Measurements from ENCODE around the gene TMEM248.
"Not testable (repeated sequence)": the region's sequence is repeated elsewhere in the genome, so short reads cannot be mapped to it uniquely, and the experiment has no call there.

The TMEM248 gene, protein sequence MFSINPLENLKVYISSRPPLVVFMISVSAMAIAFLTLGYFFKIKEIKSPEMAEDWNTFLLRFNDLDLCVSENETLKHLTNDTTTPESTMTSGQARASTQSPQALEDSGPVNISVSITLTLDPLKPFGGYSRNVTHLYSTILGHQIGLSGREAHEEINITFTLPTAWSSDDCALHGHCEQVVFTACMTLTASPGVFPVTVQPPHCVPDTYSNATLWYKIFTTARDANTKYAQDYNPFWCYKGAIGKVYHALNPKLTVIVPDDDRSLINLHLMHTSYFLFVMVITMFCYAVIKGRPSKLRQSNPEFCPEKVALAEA

DNA sequence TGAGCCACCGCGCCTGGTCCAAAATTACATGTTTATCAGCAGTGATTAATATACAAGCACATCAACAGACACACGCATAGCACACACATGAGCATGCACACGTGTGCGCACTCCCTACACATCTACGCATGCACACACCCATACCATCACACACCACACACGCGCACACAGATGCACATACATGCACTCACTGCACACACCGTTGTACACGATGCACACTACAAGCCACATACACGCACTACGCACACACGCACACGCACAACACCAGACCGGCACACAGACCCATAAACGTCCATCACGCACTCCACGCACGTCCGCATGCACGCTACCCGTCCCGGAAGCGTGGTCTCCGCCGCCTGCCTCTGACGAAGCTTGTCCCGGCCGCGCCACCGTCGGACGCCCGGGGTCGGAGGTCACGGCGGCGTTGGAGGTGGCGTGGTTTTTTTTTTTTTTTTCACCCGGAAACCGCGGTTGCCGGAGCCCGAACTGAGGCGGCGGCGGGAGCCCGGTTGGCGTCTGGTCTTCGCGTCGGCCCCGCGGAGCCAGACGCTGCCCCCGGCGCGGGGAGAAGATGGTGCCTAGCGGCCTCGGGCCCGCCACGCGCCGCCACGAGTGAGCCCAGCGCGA is at the start of gene TMEM248:
TSS of gene TMEM248 (plus strand) at position 457 of the 627 bp plus-strand sequence. CDS start 20,641 bp downstream, outside the sequence.
- peak; percentile 81 for DNase-seq (ENCODE audit: low read depth)

DNA sequence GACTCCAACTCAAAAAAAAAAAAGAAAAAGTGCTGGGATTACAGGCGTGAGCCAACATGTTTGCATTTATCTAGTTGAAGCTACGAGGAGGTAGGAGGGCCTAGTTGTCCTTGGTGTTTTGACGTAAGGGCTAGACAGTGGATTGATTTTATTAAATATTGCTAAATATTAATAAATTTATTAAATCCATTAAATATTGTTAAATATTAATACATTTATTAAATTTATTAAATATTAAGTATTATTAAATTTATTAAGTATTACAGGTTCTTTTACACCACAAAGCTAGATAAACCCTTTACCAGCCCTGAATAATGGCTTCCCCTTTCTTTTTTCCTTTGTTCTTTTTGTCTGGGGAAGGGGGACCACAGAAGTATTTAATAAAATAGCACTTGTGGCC is 47.5 kb upstream of the TMEM248 start:
- no peak for DNase-seq (ENCODE audit: low read depth)

DNA sequence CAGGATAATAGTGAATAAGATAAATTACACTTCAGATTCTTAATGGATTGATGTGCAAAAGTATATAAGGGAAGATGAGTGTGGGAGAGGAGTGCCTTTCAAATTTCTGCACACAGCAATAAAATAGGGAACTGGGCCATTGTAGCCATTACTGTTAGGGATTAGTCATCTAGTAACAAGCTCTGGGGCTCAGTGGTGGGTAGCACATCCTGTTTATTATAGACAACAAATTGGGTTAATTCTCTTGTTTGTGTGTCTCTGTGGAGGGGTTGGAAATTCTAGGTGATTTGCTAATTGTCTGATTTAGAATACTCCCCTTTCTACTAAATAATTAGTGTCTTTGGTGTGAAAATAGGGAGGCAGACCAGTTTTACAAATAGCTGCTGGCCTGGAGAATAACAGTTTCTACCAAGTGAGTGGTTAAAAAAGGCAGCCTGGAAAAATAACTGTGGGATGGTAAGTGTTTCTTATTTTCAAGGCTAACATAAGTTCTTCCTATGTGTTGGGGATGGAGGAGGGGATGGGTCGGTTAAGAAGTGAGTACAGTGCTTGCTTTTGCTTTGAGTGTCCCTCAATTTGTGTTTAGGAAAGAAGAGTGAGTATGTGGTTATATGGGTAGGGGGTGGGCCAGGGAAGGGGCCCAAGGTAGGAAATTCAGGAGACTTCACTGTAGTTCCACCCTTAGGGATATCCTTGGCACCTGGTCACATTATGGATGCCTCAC is 43.3 kb upstream of the TMEM248 start:
- no peak for DNase-seq (ENCODE audit: low read depth)

DNA sequence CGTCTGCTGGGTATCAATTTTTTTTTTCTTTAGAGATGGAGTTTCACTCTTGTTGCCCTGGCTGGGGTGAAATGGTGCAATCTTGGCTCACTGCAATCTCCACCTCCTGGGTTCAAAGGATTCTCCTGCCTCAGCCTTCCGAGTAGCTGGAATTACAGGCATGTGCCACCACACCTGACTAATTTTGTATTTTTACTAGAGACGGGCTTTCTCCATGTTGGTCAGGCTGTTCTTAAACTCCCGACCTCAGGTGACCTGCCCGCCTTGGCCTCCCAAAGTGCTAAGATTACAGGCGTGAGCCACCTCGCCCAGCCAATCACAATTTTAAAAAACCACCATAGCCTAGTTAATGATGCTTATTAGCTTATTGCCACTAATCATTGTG is 42.7 kb upstream of the TMEM248 start:
- not testable (repeated sequence) for DNase-seq (ENCODE audit: low read depth)

DNA sequence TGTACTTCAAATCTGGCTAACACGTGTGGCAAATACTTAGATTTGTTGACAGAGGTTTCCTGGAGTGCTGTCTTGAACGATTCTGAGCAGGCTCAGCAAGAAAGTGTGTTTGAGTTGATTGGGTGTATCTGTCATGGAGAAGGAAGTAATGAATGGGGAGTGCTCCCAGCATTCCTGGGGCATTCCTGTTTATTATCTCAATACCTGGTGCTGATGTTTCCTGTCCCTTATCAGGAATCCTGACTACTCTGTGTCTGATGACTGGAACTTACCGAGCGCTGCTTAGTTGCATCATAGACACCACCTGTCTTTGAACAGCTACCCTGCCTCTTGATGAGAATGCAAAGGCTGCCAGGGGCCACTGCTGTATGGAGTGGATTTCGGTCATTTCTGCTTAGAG is 41.0 kb upstream of the TMEM248 start:
- no peak for DNase-seq (ENCODE audit: low read depth)

DNA sequence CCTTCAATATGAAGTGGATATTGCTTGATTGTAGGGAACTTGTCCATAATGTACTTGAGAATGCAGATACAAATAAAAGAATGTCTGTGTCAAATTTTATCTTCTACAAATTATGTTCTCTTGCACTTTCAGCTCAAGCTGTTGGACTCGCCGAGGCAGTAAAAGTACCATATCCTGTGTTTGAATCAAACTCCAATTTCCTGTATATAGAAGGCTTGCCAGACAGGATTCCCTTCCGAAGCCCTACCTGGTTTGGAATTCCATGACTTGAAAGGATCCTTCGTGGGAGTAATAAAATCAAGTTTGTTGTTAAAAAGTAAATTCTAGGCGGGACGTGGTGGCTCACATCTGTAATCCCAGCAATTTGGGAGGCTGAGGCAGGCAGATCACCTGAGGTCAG is 40.4 kb upstream of the TMEM248 start:
- DNase-seq (ENCODE audit: low read depth): not testable (repeated sequence)

DNA sequence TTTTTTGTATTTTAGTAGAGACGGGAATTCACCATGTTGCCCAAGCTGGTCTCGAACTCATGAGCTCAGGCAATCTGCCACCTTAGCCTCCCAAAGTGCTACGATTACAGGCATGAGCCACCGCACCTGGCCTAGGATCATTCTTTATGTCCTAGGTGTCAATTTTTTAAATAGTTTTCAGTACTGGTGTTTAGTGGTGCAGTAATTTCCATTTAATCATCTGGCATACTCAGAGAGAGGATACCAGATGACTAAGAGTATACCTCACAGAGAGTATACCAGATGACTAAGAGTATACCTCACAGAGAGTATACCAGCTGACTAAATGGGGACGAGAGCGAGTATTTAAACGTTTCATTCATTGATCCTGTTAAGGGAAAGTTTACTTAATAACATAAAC is 37.3 kb upstream of the TMEM248 start:
- DNase-seq (ENCODE audit: low read depth): no peak

DNA sequence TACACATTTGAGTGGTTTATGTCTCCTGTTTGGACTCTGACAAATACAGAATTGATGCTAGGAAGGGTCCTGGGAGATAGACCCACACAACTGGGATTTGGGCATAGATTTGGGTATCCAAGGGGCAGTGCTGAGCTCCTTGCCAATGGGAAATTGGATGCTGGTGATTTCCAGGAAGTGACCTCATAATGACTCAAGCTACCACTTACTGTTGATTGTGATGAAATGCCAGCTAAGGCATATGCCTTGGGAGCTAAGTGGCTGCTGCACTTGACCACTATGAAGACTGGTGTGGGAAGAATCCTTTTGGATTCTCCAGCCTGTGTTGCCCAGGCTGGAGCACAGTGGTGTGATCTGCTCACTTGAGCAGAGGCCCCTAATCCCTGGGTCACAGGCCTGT is 36.5 kb upstream of the TMEM248 start:
- DNase-seq (ENCODE audit: low read depth): not testable (repeated sequence)

DNA sequence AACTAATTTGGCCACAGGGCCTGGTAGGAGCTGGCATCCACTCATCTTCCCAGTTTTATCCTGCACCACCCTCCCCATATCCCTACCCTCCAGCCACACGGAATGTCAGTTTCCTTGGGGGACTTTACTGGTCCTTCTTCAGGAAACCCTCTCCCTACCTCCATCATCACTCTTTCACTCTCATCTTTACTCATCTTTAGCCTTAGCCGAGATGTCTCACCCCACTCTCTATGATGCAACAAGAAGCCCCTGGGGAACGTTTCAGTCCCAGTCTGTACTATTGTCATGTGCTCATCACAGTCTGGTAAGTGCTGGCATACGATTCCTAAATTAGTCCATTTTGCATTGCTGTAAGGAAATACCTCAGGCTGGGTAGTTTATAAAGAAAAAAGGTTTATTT is 34.9 kb upstream of the TMEM248 start:
- DNase-seq (ENCODE audit: low read depth): no peak

DNA sequence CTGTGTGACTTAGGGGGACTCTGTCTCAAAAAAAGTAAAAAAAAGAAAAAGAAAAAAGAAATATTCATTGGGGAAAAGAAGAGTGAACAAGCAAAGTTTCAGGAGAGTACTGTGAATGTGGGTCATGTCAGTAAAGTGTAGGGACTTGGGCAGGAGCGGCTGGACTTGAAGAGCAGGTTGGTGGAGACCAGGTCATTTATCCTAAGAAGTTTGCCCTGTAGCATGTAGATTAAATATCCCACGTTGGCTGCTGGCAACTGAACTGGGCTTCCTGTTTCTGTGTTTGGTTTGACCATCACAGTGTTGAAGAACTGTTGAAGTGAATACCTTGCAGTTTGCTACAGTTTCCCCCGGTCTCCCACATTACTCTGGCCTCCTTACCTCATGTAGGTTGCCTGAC is 32.8 kb upstream of the TMEM248 start:
- not testable (repeated sequence) for DNase-seq (ENCODE audit: low read depth)

DNA sequence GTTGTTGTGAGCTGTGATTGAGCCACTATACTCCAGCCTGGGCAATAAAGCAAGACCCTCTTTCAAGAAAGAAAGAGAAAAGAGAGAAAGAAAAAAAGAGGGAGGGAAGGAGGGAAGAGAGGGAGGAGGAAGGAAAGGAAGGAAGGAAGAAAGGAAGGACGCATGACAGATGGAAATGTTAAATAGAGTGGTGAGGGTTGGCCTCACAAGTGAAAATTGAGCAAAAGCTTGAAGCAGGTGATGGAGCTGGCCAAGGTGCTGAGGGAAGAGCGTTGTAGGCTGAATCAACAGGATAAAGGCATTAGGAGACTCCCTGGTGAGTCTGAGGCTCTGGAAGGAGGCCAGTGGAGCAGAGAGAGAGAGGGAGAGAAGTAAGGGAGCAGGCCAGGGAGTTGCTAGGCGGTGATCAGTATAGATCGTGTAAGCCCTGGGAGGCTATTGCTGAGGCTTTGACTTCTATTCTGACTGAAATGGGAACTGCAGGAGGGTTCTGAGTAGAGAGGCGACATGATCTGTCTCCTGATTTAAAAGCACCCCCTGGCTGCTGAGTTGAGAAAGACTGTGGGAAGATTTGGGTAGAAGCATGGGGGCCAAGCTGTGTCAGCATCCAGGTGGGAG is 26.5 kb upstream of the TMEM248 start:
- no peak for DNase-seq (ENCODE audit: low read depth)

DNA sequence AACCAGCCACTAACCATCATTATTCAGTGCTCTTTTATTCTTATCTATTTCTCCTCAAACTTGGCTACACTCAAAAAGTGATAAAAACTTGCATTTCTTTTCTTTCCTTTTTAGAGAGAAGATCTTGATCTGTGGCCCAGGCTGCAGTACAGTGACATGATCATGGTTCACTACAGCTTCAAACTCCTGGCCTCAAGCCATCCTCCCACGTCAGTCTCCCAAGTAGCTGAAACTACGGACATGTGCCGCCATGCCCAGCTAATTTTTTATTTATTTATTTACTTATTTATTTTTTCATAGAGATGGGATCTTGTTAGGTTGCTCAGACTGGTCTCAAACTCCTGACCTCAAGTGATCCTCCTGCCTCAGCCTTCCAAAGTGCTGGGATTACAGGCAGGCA is 24.6 kb upstream of the TMEM248 start:
- DNase-seq (ENCODE audit: low read depth): no peak

DNA sequence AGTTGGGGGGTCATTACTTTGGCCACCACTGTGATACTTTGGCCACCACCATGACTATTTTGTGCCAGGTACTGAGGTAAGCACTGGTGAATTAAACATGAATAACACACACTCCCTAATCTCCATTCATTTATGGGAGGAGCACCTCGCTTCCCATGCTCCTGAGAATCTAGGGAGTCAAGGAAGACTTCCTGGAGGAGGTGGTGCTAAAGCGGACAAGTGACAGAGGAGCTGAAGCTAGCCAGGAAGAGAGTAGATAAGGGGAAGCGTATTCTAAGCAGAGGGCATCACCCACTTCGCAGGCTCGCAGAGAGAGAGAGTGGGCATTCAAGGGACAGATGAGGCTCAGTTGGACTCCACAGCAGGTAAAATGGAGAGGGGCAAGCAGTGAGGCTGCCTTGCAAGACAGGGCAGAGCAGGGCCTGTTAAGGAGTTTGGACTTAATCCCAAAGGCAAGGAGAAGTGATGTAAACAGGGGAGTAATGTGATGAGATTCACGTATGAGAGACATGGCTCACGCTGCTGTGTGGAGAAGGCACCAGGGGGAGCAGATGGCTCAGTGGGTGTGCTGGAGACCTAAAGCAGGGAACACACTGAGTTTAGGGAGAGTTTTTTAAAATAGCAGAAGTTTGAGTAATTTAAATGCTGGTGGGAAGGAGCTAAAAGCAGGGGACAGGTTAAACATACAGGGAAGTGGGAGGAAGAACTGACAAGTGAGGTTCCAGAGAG is 21.3 kb upstream of the TMEM248 start:
- DNase-seq (ENCODE audit: low read depth): no peak

DNA sequence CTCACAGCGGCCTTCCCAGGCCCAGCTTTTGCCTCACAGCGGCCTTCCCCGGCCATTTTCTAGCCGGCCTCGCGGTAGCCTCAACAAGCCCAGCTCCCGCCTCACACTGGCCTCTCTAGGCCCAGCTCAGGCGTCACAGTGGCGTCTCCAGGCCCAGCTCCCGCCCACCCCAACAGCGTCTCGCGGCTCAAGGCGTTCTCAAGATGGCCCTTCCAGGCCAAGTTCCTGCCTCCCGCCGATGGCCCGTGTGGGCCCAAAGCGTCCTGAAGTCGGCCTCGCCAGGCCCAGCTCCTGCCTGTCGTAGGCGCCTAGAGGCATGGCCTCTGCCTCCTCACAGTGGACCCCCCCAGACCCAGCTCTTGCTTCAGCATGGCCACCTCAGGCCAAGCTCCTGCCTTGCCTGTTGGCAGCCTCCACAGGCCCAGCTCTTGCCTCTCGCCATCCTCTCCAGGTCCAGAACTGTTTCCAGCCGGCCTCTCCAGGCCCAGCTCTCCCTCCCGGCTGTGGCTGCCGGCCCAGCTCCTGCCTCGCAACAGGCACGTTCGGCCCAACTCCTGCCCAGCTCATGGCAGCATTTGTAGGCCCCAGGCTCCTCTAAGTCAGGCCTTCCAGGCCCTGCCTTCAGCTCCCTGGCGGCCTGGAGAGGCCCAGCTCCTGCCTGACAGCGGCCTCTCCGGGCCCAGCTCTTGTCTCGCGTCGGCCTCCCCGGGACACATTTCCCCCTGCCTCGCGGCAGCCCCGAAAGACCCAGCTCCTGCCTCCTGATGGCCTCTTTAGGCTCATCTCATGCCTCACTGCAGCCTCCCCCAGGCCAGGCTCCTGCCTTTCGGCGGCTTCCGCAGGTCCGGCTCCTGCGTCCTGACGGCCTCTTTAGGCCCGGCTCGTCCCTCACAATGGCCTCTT is 18.8 kb upstream of the TMEM248 start:
- DNase-seq (ENCODE audit: low read depth): no peak

DNA sequence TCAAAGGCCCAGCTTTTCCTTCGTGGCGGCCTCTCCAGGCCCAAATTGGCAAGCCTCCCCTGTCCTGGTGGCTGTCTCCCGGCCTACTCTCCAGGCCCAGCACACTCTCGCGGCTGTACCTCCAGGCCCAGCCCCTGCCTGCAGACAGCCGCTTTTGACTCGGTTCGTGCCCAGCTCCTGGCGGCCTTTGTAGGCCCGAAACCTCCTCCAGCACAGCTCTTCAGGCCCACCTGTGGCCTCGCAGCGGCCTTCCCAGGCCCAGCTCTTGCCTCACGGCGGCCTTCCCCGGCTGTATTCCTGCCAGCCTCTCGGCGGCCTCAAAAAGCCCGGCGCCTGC is 18.2 kb upstream of the TMEM248 start:
- DNase-seq (ENCODE audit: low read depth): no peak

DNA sequence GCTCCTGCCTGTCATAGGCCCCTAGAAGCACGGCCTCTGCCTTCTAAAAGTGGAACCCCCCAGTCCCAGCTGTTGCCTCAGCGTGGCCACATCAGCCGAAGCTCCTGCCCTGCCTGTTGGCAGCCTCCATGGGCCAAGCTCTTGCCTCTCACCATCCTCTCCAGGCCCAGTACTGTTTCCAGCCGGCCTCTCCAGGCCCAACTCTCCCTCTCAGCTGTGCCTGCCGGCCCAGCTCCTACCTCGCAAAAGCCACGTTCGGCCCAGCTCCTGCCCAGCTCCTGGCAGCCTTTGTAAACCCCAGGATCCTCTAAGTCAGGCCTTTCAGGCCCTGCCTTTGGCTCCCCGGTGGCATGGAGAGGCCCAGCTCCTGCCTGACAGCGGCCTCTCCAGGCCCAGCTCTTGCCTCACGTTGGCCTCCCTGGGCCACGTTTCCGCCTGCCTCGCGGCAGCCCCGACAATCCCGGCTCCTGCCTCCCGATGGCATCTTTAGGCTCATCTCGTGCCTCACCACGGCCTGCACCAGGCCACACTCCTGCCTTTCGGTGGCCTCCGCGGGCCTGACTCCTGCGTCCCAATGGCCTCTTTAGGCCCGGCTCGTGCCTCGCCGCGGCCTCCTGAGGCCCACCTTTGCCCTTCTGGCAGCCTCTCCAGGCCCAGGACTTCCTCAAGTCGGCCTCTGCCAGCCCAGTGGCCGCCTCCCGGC is 17.5 kb upstream of the TMEM248 start:
- DNase-seq (ENCODE audit: low read depth): no peak

DNA sequence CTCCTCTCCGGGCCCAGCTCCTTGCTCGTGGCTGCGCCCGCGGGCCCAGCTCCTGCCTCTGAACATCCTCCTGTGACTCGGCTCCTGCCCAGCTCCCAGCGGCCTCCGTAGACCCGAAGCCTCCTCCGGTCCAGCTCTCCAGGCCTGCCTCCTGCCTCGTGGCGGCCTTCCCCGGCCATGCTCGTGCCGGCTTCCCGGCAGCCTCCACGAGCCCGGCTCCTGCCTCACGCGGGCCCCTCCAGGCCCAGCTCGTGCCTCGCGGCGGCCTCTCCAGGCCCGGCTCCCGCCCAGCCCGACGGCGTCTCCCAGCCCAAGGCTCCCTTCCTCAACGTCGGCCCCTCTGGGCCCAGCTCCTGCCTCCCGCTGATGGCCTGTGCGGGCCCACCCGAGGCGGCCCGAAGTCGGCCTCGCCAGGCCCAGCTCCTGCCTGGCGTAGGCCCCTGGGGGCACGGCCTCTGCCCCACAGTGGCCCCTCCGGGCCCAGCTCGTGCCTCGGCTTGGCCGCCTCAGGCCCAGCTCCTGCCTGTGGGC is 16.9 kb upstream of the TMEM248 start:
- no peak for DNase-seq (ENCODE audit: low read depth)

DNA sequence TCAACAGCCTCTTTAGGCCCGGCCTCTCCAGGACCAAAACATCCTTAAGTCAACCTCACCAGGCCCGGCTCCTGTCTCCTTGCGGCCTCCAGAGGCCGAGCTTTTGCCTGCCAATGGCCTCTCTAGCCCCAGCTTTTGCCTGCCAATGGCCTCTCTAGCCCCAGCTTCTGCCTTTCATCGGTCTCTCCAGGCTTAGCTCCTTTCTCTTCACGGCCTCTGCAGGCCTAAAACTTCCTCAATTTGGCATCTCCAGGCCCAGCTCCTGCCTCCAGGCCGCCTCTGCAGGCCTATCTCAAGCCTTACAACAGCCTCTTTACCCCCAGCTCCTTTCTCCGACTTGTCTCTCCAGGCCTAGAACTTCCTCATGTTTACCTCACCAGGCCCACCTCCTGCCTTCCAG is 15.7 kb upstream of the TMEM248 start:
- no peak for DNase-seq (ENCODE audit: low read depth)

DNA sequence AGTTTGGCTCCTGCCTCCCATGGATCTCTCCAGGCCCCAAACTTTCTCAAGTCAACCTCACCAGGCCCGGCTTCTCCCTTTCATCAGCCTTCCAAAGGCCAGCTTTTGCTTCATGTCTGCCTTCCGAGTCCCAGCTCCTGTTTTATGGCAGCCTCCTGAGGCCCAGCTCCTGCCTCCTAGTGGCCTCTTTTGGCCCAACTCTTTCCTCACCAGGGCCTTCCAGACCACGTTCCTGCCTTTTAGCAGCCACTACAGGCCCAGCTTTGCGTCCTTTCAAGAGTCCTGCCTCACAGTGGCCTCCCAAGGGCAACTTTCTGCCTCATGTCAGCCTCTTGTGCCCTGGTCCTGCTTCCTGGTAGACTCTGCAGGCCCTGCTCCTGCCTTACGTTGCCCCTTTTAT is 15.3 kb upstream of the TMEM248 start:
- no peak for DNase-seq (ENCODE audit: low read depth)

DNA sequence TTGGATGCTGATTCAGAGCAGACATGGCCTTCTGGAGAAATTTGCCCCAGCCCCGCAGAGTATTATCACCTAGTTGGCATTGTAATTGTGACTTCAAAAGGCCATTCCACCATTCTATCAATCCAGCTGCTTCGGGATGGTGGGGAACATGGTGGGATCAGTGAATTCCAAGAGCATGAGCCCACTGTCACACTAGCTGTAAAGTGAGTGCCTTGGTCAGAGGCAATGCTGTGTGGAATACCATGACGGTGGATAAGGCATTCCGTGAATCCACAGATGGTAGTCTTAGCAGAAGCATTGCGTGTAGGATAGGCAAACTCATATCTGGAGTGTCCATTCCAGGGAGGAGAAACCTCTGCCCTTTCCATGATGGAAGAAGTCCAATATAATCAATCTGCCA is 13.3 kb upstream of the TMEM248 start:
- DNase-seq (ENCODE audit: low read depth): no peak
